GDM1 (cell line): Measurements from ENCODE around the gene CNDP1.
"Not testable (repeated sequence)": the region's sequence is repeated elsewhere in the genome, so short reads cannot be mapped to it uniquely, and the experiment has no call there.

Experiments
- DNase-seq: peaks from one replicate; lab custom pipeline; 2025; lab: John Stamatoyannopoulos, UW

CNDP1 gene

GRCh38 chr18:74546007-74546406 is 11.7 kb downstream of the CNDP1 start:
- no peak for DNase-seq

GRCh38 chr18:74546751-74547530 is 12.6 kb downstream of the CNDP1 start:
- DNase-seq, result no peak

GRCh38 chr18:74547860-74548259 is 13.6 kb downstream of the CNDP1 start:
- no peak for DNase-seq

DNA sequence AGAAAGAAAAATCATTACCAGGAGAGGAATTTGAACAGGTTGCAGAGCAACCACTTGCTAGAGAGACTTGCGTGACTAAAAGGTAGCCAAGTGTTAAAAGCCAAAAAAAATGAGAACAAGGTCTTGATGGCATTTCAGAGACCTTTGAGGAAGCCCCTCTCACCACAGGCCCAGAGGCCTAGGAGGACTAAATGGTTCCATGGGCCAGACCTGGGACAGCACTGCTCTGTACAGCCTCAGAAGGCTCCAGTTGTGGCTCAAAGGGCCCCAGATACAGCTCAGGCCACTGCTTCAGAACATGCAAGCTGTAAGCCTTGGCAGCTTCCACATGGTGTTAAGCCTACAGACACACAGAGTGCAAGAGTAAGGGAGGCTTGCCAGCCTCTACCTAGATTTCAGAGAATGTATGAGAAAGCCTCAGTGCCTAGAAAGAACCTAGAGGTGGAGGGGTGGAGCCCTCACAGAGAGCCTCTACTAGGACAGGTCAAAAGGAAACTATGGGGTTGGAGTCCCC is 15.3 kb downstream of the CNDP1 start:
- DNase-seq, result no peak

GRCh38 chr18:74550886-74551285 is 16.6 kb downstream of the CNDP1 start:
- DNase-seq, result no peak

GRCh38 chr18:74551452-74551851 is 17.2 kb downstream of the CNDP1 start:
- DNase-seq, result no peak

DNA sequence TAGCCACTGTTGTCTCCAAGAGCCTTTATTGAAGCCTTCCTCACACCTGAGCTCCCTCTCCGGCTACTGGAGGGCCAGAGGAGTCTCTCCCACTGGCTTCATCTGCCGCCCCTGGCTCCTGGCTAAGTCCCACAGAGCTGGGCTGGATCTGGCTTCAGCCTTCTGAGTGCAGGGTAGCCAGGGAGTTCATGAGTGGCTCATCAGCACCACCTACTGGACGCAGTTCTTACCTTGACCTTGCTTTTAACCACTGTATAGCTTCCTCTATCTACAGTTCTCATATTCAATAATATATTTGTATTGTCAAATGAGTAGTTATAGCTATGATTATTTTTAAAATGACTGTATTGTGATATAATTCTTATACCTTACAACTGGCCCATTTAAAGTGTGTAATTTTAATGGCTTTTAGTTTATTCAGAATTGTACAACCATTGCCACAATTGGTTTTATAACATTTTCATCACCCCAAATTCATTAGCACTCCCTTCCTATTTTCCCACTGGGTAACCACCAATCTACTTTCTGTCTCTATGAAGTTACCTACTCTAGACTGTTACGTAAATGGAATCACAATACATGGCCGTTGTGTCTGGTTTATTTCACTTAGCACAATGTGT is 17.7 kb downstream of the CNDP1 start:
- peak; percentile 71 for DNase-seq

GRCh38 chr18:74556126-74556525 is 21.8 kb downstream of the CNDP1 start:
- DNase-seq, result no peak

- no peak for DNase-seq
Measured at GRCh38 chr18:74558096-74558495, 23.8 kb downstream of the CNDP1 start.

DNA sequence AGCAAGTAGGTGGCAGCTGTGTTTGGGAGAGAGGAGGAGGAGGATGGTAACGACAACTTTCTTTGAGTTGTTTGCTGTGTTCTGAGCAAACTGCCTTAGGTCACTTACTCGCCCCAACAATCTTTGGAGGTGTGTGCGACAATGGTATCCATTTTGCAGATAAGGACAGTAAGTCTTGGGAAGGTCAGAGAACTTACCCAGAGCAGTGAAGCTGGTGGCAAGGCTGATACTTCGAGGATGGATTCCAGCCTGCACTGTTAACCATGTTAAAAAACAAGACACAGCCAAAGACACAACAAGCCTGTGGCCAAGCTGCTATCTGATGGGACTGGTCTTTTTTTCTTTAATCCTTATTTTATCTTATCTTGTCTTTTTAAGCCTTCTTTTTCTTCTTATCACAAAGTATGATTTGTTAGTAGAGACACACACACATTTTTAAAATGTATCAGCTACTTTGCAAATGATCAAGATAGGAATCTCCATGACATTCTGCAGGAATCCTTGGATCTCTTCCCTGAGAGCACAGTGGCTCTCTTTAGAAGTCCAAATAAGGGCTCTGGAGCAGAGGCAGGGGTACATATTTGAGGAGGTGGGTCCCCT is 27.9 kb downstream of the CNDP1 start:
- no peak for DNase-seq

DNA sequence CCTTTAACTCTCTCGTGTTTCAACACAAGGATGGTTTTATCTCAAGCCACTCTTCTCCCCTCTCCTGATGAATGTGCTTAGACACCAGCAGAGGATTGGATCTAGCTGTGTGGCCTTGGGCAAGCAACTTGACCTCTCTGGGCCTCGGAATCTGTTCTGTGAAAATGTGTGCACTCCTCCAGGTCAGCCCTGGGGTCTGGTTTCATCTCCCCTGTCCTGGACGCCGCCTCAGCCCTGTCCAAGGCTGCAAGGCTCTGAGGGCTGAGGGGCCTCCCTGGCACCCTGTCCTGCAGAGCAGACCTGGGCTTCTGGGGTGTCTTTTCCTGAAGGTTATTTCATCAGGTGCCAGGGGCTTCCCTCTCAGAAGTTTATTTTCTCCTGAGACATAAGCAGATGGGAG is 28.5 kb downstream of the CNDP1 start:
- DNase-seq, result no peak

DNA sequence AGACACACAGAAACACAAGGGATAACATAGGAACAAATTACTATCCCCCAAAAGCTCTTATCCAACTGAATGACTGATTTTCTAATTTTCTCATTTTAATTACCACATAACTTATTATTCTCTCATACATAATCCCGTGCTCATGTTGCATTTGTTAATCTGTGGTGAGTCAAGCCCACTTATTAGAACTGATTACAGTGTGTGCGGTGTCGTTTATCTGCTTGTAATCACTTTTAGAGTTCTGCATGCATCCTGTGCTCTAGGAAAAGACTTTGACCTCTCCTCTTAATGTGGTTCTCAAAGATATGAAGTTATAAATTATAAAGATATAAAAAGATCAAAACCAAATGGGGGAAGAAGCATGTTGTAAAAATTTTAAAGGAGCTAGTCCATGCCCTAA is 29.7 kb downstream of the CNDP1 start:
- no peak for DNase-seq

DNA sequence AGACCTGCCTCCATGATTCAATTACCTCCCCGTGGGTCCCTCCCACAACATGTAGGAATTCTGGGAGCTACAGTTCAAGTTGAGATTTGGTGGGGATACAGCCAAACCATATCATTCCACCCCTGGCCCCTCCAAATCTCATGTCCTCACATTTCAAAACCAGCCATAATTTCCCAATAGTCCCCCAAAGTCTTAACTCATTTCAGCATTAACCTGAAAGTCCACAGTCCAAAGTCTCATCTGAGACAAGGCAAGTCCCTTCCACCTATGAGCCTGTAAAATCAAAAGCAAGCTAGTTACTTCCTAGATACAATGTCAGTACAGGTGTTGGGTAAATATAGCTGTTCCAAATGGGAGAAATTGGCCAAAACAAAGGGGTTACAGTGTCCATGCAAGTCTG is 30.9 kb downstream of the CNDP1 start:
- not testable (repeated sequence) for DNase-seq

DNA sequence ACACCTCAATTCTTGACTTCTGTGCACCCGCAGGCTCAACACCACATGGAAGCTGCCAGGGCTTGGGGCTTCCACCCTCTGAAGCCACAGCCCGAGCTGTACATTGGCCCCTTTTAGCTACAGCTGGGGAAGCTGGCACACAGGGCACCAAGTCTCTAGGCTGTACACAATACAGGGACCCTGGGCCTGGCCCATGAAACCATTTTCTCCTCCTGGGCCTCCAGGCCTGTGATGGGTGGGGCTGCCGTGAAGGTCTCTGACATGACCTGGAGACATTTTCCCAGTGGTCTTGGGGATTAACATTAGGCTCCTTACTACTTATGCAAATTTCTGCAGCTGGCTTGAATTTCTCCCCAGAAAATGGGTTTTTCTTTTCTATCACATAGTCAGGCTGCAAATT is 31.7 kb downstream of the CNDP1 start:
- DNase-seq, result not testable (repeated sequence)

- peak; percentile 5 for DNase-seq
Measured at GRCh38 chr18:74567822-74568221, 33.5 kb downstream of the CNDP1 start.

DNA sequence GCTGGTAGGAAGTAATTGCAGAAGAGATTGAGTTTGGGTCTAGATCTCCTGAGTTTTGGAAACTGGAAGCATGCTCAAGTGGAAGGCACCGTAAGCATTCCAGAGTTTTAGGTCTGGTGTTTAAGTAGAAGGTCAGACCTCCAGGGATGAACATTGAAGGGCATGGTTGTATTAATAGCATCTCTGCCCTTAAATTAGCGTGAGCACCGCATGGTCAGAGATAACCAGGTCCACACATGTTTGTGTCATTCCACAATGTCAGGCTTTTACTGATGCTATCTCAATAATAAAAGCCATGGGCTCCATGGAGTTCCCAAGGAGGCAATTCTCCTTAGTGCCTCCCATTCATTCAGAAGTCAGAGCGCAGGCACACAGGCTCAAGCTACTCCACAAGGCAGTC is 35.1 kb downstream of the CNDP1 start:
- DNase-seq, result no peak

DNA sequence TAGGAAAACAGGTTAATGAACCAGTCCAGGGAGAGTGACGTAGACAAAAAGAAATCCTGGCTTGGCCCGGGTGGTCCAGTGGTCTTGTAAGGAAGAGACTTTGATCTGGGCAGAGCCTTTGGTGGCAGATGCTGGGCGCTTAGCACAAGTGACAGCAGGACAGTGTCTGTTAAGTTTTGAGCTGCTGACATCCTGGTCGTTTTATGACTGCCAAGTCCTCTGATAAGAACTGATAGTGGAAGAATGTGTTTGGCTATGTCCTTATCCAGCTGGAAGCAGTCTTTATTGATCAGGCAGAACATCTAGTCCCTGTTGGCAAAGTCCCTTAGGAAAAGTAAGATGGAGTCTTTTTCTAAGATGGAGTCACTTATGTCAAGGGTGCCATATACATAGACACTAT is 36.0 kb downstream of the CNDP1 start:
- DNase-seq, result no peak

DNA sequence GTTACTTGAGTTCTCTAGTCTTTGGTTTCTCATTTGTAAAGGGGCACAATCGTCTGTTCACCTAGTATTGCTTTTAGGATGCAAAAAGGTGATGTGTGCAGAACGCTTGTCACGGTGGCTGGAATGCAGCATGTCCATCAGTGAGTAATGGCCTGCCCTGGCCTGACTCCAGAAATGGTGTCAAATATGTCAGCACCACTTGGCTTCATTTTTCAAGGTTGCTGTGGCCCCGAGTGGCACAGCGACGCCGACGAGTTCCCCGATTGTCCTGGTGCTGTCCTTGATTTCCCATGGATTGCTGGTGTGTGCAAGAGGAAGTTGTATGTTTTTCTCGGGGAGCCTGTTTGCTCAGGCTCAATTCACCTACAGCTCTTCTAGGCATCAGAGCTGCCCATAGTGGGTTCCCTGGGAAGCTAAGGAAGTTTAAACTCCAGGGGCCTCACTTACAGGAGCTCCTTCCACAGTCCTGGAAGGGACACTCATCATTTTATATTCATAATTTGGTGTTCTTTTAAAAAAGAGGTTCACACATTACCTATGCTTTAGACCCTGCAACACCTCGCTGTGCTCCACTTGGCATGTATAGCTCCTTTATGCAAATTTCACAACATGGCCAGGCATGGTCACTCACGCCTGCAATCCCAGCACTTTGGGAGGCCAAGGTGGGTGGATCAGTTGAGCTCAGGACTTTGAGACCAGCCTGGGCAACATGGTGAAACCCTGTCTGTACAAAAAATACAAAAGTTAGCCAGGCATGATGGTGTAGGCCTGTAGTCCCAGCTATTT is 37.8 kb downstream of the CNDP1 start:
- no peak for DNase-seq

DNA sequence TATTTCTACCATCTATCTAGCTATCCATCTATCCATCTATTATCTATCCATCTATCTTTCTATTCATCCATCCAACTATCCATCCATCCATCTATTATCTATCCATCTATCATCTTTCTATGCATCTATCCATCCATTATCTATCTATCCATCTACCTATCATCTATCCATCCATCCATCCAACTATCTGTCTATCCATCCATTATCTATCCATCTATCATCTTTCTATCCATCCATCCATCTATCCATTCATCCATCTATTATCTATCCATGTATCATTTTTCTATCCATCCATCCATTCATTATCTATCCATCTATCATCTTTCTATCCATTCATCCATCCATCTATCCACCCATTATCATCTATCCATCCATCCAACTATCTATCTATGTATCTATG is 38.8 kb downstream of the CNDP1 start:
- DNase-seq, result no peak

DNA sequence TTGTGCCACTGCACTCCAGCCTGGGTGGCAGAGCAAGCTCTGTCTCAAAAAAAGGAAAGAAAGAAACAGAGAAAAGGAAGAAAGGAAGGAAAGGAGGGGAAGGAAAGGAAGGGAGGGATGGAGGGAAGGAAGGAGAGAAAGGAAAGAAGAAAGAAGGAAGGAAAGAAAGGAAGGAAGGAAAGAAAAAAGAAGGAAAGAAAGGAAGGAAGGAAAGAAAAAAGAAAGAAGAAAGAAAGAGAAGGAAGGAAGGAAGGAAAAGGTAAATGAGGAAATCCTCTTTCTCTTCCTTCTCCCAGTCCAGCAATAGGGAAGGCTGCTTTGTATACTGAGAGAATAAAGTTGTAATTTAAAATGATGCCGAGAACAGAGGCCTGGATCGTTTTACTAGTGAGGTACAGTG is 40.6 kb downstream of the CNDP1 start:
- DNase-seq, result no peak

- no peak for DNase-seq
Measured at GRCh38 chr18:74577019-74577418, 42.7 kb downstream of the CNDP1 start.

DNA sequence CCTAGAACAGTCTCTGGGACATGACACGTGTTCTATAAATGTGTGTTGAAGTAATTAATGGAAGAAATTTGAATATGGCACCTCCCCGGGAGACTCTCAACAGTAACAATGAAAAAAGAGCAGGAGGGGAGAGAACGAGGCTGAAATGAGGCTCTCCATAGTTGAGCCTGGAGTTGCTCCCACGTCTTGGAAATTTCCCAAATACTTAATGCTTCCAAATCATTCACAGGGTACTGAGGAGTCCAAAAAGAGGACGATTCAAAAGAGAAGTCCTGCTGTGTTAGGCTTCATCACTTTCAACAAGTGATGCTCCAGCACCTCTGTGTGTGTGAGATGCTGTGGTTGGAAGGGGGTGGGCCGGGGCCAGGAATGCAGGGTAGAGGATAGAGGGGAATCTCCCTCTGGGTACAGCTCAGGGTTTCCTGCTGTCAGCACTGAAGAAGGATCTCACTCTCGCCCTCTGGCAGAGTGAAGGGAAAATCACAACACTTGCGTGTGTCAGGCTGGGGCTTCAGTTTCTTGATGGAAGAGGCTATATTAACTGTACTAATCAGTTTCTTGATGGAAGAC is 45.3 kb downstream of the CNDP1 start:
- no peak for DNase-seq
